Femur (tissue), 1 donor: Measurements from ENCODE around the gene FTCD.

Experiments used
- DNase-seq: peaks from one replicate; pipeline ENCODE4 v3.0.0-alpha.2; 2017

Gene FTCD

GRCh38 chr21:46136739-46137349 is 18.5 kb downstream of the FTCD start:
- no peak for DNase-seq

- DNase-seq: no peak
These were observed 19.5 kb downstream of the FTCD start for GRCh38 chr21:46135782-46136395.

GRCh38 chr21:46131838-46132651 is 23.3 kb downstream of the FTCD start:
- DNase-seq: no peak

GRCh38 chr21:46131588-46131837 is 23.9 kb downstream of the FTCD start:
- DNase-seq: no peak

- no peak for DNase-seq
These were observed 24.4 kb downstream of the FTCD start for GRCh38 chr21:46130831-46131587.

GRCh38 chr21:46129846-46130651 is 25.3 kb downstream of the FTCD start:
- DNase-seq: no peak

GRCh38 chr21:46128933-46129571 is 26.3 kb downstream of the FTCD start:
- peak; percentile 35 for DNase-seq

- DNase-seq: peak; percentile 25
These were observed 27.1 kb downstream of the FTCD start for GRCh38 chr21:46128106-46128932.

GRCh38 chr21:46127239-46128105 is 27.9 kb downstream of the FTCD start:
- DNase-seq: peak; percentile 24

GRCh38 chr21:46126309-46127238 is 28.8 kb downstream of the FTCD start:
- DNase-seq: peak; percentile 35

- peak; percentile 25 for DNase-seq
These were observed 29.5 kb downstream of the FTCD start for GRCh38 chr21:46125846-46126301.

GRCh38 chr21:46124926-46125845 is 30.2 kb downstream of the FTCD start:
- DNase-seq: peak; percentile 35

- DNase-seq: peak; percentile 35
These were observed 31.1 kb downstream of the FTCD start for GRCh38 chr21:46124083-46124925.

GRCh38 chr21:46122758-46123683 is 32.4 kb downstream of the FTCD start:
- DNase-seq: peak; percentile 15

- peak; percentile 16 for DNase-seq
These were observed 33.1 kb downstream of the FTCD start for GRCh38 chr21:46122237-46122671.
